Activated T-cell treated with anti-CD3 and anti-CD28 coated beads, Interleukin-2, amount 50 U/mL, for 24 hours (primary cell): ENCODE data around the gene ENPP1.
"Not testable (repeated sequence)": the region's sequence is repeated elsewhere in the genome, so short reads cannot be mapped to it uniquely, and the experiment has no call there.

Experiments
- DNase-seq: peaks from one replicate; pipeline ENCODE4 v3.0.0-alpha.2; 2020
- H3K27ac Mint-ChIP-seq: 2 replicates; pipeline ENCODE4 v1.8.0; 2020; ENCODE audit warnings: mild to moderate bottlenecking, mixed read lengths
- H3K27me3 Mint-ChIP-seq: 2 replicates; pipeline ENCODE4 v1.8.0; 2020; ENCODE audit warnings: mixed read lengths
- H3K36me3 Mint-ChIP-seq: 2 replicates; pipeline ENCODE4 v1.8.0; 2020; ENCODE audit warnings: low read depth, mixed read lengths
- H3K4me1 Mint-ChIP-seq: 2 replicates; pipeline ENCODE4 v1.8.0; 2020; ENCODE audit warnings: low read depth, mixed read lengths
- H3K4me3 Mint-ChIP-seq: 2 replicates; pipeline ENCODE4 v1.8.0; 2020; ENCODE audit warnings: mild to moderate bottlenecking, moderate library complexity, mixed read lengths
- H3K9me3 Mint-ChIP-seq: 2 replicates; pipeline ENCODE4 v1.8.0; 2020; ENCODE audit warnings: mixed read lengths

Gene ENPP1

GRCh38 chr6:131858765-131859415 is 51.1 kb downstream of the ENPP1 start:
- no peak overlapping the region for H3K4me3 Mint-ChIP-seq
- no peaks in the 10 kb centered on the region for H3K9me3 Mint-ChIP-seq
- peaks cover 13% of the 10 kb centered on the region for H3K27me3 Mint-ChIP-seq

GRCh38 chr6:131859658-131860057 is 51.8 kb downstream of the ENPP1 start:
- not testable (repeated sequence) for H3K36me3 Mint-ChIP-seq, H3K4me3 Mint-ChIP-seq, H3K4me1 Mint-ChIP-seq, H3K9me3 Mint-ChIP-seq, DNase-seq, H3K27ac Mint-ChIP-seq
- H3K27me3 Mint-ChIP-seq, result peaks cover 13% of the 10 kb centered on the region

More at GRCh38 chr6:131858765-131859415, 51.1 kb downstream of the ENPP1 start:
- no peak for DNase-seq
- no peak overlapping the region for H3K27ac Mint-ChIP-seq
- peaks cover 2% of the 10 kb centered on the region for H3K4me1 Mint-ChIP-seq
- no peaks in the 10 kb centered on the region for H3K36me3 Mint-ChIP-seq

GRCh38 chr6:131861381-131861780 is 53.6 kb downstream of the ENPP1 start:
- DNase-seq, result no peak
- H3K36me3 Mint-ChIP-seq, result no peaks in the 10 kb centered on the region
- peaks cover 13% of the 10 kb centered on the region for H3K27me3 Mint-ChIP-seq
- H3K4me3 Mint-ChIP-seq, result no peak overlapping the region
- no peak overlapping the region for H3K27ac Mint-ChIP-seq
- H3K4me1 Mint-ChIP-seq, result peaks cover 3% of the 10 kb centered on the region
- H3K9me3 Mint-ChIP-seq, result no peaks in the 10 kb centered on the region

- H3K4me1 Mint-ChIP-seq, result peaks cover 3% of the 10 kb centered on the region
- no peak for DNase-seq
- no peaks in the 10 kb centered on the region for H3K36me3 Mint-ChIP-seq
- H3K4me3 Mint-ChIP-seq, result no peak overlapping the region
- H3K9me3 Mint-ChIP-seq, result no peaks in the 10 kb centered on the region
- no peak overlapping the region for H3K27ac Mint-ChIP-seq
- peaks cover 13% of the 10 kb centered on the region for H3K27me3 Mint-ChIP-seq
Measured at GRCh38 chr6:131862476-131862875, 54.7 kb downstream of the ENPP1 start.

GRCh38 chr6:131867744-131868143 is 59.9 kb downstream of the ENPP1 start:
- H3K4me1 Mint-ChIP-seq, result peaks cover 3% of the 10 kb centered on the region
- no peak overlapping the region for H3K4me3 Mint-ChIP-seq
- H3K9me3 Mint-ChIP-seq, result no peaks in the 10 kb centered on the region
- DNase-seq, result no peak
- H3K27me3 Mint-ChIP-seq, result peaks cover 3% of the 10 kb centered on the region
- H3K27ac Mint-ChIP-seq, result no peak overlapping the region
- no peaks in the 10 kb centered on the region for H3K36me3 Mint-ChIP-seq

GRCh38 chr6:131868836-131869235 is 61.0 kb downstream of the ENPP1 start:
- H3K4me1 Mint-ChIP-seq, result peaks cover 1% of the 10 kb centered on the region
- H3K27ac Mint-ChIP-seq, result no peak overlapping the region
- no peak for DNase-seq
- no peaks in the 10 kb centered on the region for H3K36me3 Mint-ChIP-seq
- peaks cover 3% of the 10 kb centered on the region for H3K27me3 Mint-ChIP-seq
- no peak overlapping the region for H3K4me3 Mint-ChIP-seq
- H3K9me3 Mint-ChIP-seq, result no peaks in the 10 kb centered on the region

GRCh38 chr6:131875647-131876046 is 67.8 kb downstream of the ENPP1 start:
- Mint-ChIP-seq H3K4me3 (no peak overlapping the region), H3K36me3 (no peaks in the 10 kb centered on the region), H3K27me3 (no peaks in the 10 kb centered on the region), H3K9me3 (no peaks in the 10 kb centered on the region), H3K27ac (no peak overlapping the region), H3K4me1 (no peaks in the 10 kb centered on the region)
- DNase-seq, result no peak

- no peak for DNase-seq
- no peaks in the 10 kb centered on the region for H3K4me1 Mint-ChIP-seq
Measured at GRCh38 chr6:131876545-131876944, 68.7 kb downstream of the ENPP1 start.

GRCh38 chr6:131877999-131878789 is 70.4 kb downstream of the ENPP1 start:
- H3K4me3 Mint-ChIP-seq, result no peak overlapping the region
- H3K27me3 Mint-ChIP-seq, result no peaks in the 10 kb centered on the region

More at GRCh38 chr6:131876545-131876944, 68.7 kb downstream of the ENPP1 start:
- no peaks in the 10 kb centered on the region for H3K27me3 Mint-ChIP-seq
- H3K9me3 Mint-ChIP-seq, result no peaks in the 10 kb centered on the region
- no peaks in the 10 kb centered on the region for H3K36me3 Mint-ChIP-seq
- no peak overlapping the region for H3K4me3 Mint-ChIP-seq
- no peak overlapping the region for H3K27ac Mint-ChIP-seq

GRCh38 chr6:131883016-131883415 is 75.2 kb downstream of the ENPP1 start:
- Mint-ChIP-seq H3K27ac (no peak overlapping the region), H3K36me3 (no peaks in the 10 kb centered on the region)

More at GRCh38 chr6:131877999-131878789, 70.4 kb downstream of the ENPP1 start:
- no peak for DNase-seq
- no peaks in the 10 kb centered on the region for H3K9me3 Mint-ChIP-seq
- no peaks in the 10 kb centered on the region for H3K36me3 Mint-ChIP-seq
- no peaks in the 10 kb centered on the region for H3K4me1 Mint-ChIP-seq
- H3K27ac Mint-ChIP-seq, result no peak overlapping the region

GRCh38 chr6:131885237-131885636 is 77.4 kb downstream of the ENPP1 start:
- H3K4me1 Mint-ChIP-seq, result no peaks in the 10 kb centered on the region
- no peaks in the 10 kb centered on the region for H3K36me3 Mint-ChIP-seq
- H3K27me3 Mint-ChIP-seq, result no peaks in the 10 kb centered on the region
- no peak for DNase-seq
- no peak overlapping the region for H3K4me3 Mint-ChIP-seq
- no peaks in the 10 kb centered on the region for H3K9me3 Mint-ChIP-seq
- no peak overlapping the region for H3K27ac Mint-ChIP-seq

More at GRCh38 chr6:131883016-131883415, 75.2 kb downstream of the ENPP1 start:
- H3K4me3 Mint-ChIP-seq, result no peak overlapping the region
- H3K9me3 Mint-ChIP-seq, result no peaks in the 10 kb centered on the region
- no peaks in the 10 kb centered on the region for H3K4me1 Mint-ChIP-seq
- no peak for DNase-seq
- H3K27me3 Mint-ChIP-seq, result no peaks in the 10 kb centered on the region

GRCh38 chr6:131886517-131886916 is 78.7 kb downstream of the ENPP1 start:
- Mint-ChIP-seq H3K27ac (no peak overlapping the region), H3K27me3 (no peaks in the 10 kb centered on the region), H3K4me3 (no peak overlapping the region), H3K4me1 (no peaks in the 10 kb centered on the region), H3K9me3 (no peaks in the 10 kb centered on the region), H3K36me3 (no peaks in the 10 kb centered on the region)
- no peak for DNase-seq

GRCh38 chr6:131890091-131890490 is 82.3 kb downstream of the ENPP1 start:
- no peaks in the 10 kb centered on the region for H3K36me3 Mint-ChIP-seq
- peaks cover 3% of the 10 kb centered on the region for H3K4me1 Mint-ChIP-seq
- peaks cover 17% of the 10 kb centered on the region for H3K27me3 Mint-ChIP-seq
- no peaks in the 10 kb centered on the region for H3K9me3 Mint-ChIP-seq
- H3K4me3 Mint-ChIP-seq, result no peak overlapping the region
- H3K27ac Mint-ChIP-seq, result no peak overlapping the region
- DNase-seq, result no peak

- Mint-ChIP-seq H3K36me3 (no peaks in the 10 kb centered on the region), H3K4me3 (no peak overlapping the region), H3K27me3 (peaks cover 24% of the 10 kb centered on the region), H3K27ac (no peak overlapping the region), H3K9me3 (peaks cover 9% of the 10 kb centered on the region), H3K4me1 (peaks cover 3% of the 10 kb centered on the region)
- DNase-seq, result no peak
Measured at GRCh38 chr6:131893198-131893597, 85.4 kb downstream of the ENPP1 start.
